ENCODE results near the gene C2CD4C. TPM values are rescaled to one million over a fixed set of nuclear protein-coding genes. Genes with fewer than 3 reads are reported as not detected.
"Not testable (repeated sequence)": the region's sequence is repeated elsewhere in the genome, so short reads cannot be mapped to it uniquely, and the experiment has no call there.

The C2CD4C gene
- total RNA-seq, 1 experiment from 2014 or later: 0.29 TPM

DNA sequence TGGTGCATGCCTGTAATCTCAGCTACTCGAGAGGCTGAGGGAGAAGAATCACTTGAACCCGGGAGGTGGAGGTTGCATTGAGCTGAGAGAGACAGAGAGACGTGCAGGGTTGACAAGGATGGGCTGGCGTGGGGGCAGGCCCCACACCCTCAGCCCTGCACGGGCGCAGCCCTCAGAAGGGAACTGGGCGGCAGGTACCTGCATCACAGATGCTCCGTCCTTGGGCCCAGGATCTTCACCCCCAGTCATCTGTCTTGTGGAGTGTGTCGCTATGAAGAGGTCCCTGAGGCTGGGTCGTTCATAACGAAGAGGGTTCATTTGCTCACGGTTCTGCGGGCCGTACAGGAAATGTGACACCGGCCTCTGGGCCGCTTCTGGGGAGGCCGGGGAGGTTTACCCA is 20.3 kb downstream of the C2CD4C start:
- H3K4me1 ChIP-seq (ENCODE audit: insufficient read depth, low read length): no peaks in the 10 kb centered on the region
- intact Hi-C loops (cut with micrococcal nuclease): no loop called here
- H3K27ac ChIP-seq (ENCODE audit: low read length): no peak overlapping the region
- ChIA-PET POLR2A (ENCODE audit: unreplicated experiment) (no interaction called here), CTCF (no interaction called here)
- no peaks in the 10 kb centered on the region for H3F3A ChIP-seq (ENCODE audit: low read length, unreplicated experiment)
- no peaks in the 10 kb centered on the region for H3K9me3 ChIP-seq (ENCODE audit: low read length)
- H3K9ac ChIP-seq (ENCODE audit: low read length): no peak overlapping the region
- no peaks in the 10 kb centered on the region for H3K9me2 ChIP-seq (replicated peaks; ENCODE audit: low read length)
- no peak for TF ChIP-seq EZH2phosphoT487 (IDR thresholded peaks at IDR 0.05; ENCODE audit: borderline replicate concordance, low read length)
- TF ChIP-seq, protein P1, sequence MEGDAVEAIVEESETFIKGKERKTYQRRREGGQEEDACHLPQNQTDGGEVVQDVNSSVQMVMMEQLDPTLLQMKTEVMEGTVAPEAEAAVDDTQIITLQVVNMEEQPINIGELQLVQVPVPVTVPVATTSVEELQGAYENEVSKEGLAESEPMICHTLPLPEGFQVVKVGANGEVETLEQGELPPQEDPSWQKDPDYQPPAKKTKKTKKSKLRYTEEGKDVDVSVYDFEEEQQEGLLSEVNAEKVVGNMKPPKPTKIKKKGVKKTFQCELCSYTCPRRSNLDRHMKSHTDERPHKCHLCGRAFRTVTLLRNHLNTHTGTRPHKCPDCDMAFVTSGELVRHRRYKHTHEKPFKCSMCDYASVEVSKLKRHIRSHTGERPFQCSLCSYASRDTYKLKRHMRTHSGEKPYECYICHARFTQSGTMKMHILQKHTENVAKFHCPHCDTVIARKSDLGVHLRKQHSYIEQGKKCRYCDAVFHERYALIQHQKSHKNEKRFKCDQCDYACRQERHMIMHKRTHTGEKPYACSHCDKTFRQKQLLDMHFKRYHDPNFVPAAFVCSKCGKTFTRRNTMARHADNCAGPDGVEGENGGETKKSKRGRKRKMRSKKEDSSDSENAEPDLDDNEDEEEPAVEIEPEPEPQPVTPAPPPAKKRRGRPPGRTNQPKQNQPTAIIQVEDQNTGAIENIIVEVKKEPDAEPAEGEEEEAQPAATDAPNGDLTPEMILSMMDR (conservative IDR thresholded peaks at IDR 0.05; ENCODE audit: low read depth, low read length): no peak
- no peak for TF ChIP-seq EZH2 (IDR thresholded peaks at IDR 0.05; ENCODE audit: low read length, unreplicated experiment)
- BruUV-seq (replicated peaks): no TSS peak
- H3K36me3 ChIP-seq (ENCODE audit: low read depth, low read length): no peaks in the 10 kb centered on the region
- no peaks in the 10 kb centered on the region for H3K79me2 ChIP-seq (ENCODE audit: low read length)
- ATAC-seq (no peak), DNase-seq (no peak)
- no peaks in the 10 kb centered on the region for H4K20me1 ChIP-seq (ENCODE audit: low read length)
- no peak overlapping the region for H3K4me2 ChIP-seq (ENCODE audit: low read length)
- no peaks in the 10 kb centered on the region for H3K27me3 ChIP-seq (ENCODE audit: low read length)
- no peak overlapping the region for H2AFZ ChIP-seq (ENCODE audit: low read length)
- no peak overlapping the region for H3K4me3 ChIP-seq (ENCODE audit: low read length)

DNA sequence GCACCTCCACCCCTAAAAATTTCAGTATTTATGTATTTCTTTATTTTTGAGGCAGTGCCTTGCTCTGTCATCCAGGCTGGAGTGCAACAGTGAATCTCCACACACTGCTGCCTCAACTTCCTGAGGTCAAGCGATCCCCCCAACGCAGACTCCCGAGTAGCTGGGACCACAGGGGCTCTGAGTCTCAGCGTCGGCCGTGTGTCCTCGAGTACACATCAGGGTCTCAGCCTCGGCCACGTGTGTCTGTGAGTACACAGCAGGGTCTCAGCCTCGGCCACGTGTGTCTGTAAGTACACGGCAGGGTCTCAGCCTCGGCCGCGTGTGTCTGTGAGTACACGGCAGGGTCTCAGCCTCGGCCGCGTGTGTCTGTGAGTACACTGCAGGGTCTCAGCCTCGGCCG is 21.2 kb downstream of the C2CD4C start:
- H3F3A ChIP-seq (ENCODE audit: low read length, unreplicated experiment): no peaks in the 10 kb centered on the region
- H3K79me2 ChIP-seq (ENCODE audit: low read length): no peaks in the 10 kb centered on the region
- intact Hi-C loops (cut with micrococcal nuclease): no loop called here
- ATAC-seq: no peak
- TF ChIP-seq EZH2phosphoT487 (IDR thresholded peaks at IDR 0.05; ENCODE audit: borderline replicate concordance, low read length): no peak
- no peak for TF ChIP-seq EZH2 (IDR thresholded peaks at IDR 0.05; ENCODE audit: low read length, unreplicated experiment)
- TF ChIP-seq, protein P1 (conservative IDR thresholded peaks at IDR 0.05; ENCODE audit: low read depth, low read length): no peak
- no peak for DNase-seq
- no peaks in the 10 kb centered on the region for H3K36me3 ChIP-seq (ENCODE audit: low read depth, low read length)
- CTCF ChIA-PET: no interaction called here
- H3K4me1 ChIP-seq (ENCODE audit: insufficient read depth, low read length): 0 out of 2 replicates have a peak, but pooled peaks cover under 1% of the 10 kb centered on the region
- no peak overlapping the region for H3K4me3 ChIP-seq (ENCODE audit: low read length)
- no peak overlapping the region for H2AFZ ChIP-seq (ENCODE audit: low read length)
- no peaks in the 10 kb centered on the region for H3K9me3 ChIP-seq (ENCODE audit: low read length)
- no peak overlapping the region for H3K27ac ChIP-seq (ENCODE audit: low read length)
- no peaks in the 10 kb centered on the region for H4K20me1 ChIP-seq (ENCODE audit: low read length)
- H3K9ac ChIP-seq (ENCODE audit: low read length): no peak overlapping the region
- no peak overlapping the region for H3K4me2 ChIP-seq (ENCODE audit: low read length)
- no TSS peak for BruUV-seq (replicated peaks)
- H3K27me3 ChIP-seq (ENCODE audit: low read length): no peaks in the 10 kb centered on the region
- no peaks in the 10 kb centered on the region for H3K9me2 ChIP-seq (replicated peaks; ENCODE audit: low read length)
- POLR2A ChIA-PET (ENCODE audit: unreplicated experiment): no interaction called here

DNA sequence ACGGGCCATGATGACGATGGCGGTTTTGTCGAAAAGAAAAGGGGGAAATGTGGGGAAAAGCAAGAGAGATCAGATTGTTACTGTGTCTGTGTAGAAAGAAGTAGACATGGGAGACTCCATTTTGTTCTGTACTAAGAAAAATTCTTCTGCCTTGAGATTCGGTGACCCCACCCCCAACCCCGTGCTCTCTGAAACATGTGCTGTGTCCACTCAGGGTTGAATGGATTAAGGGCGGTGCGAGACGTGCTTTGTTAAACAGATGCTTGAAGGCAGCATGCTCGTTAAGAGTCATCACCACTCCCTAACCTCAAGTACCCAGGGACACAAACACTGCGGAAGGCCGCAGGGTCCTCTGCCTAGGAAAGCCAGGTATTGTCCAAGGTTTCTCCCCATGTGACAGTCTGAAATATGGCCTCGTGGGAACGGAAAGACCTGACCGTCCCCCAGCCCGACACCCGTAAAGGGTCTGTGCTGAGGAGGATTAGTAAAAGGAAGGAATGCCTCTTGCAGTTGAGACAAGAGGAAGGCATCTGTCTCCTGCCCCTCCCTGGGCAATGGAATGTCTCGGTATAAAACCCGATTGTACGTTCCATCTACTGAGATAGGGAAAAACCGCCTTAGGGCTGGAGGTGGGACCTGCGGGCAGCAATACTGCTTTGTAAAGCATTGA is 22.2 kb downstream of the C2CD4C start:
- H3F3A ChIP-seq (ENCODE audit: low read length, unreplicated experiment); H2AFZ ChIP-seq (ENCODE audit: low read length); H3K9me3 ChIP-seq (ENCODE audit: low read length); ATAC-seq; H3K27me3 ChIP-seq (ENCODE audit: low read length); H3K4me2 ChIP-seq (ENCODE audit: low read length); H3K9me2 ChIP-seq (replicated peaks; ENCODE audit: low read length); H3K27ac ChIP-seq (ENCODE audit: low read length); H3K36me3 ChIP-seq (ENCODE audit: low read depth, low read length); H4K20me1 ChIP-seq (ENCODE audit: low read length); BruUV-seq (replicated peaks); CTCF ChIA-PET; POLR2A ChIA-PET (ENCODE audit: unreplicated experiment); DNase-seq; H3K9ac ChIP-seq (ENCODE audit: low read length); H3K4me3 ChIP-seq (ENCODE audit: low read length); H3K4me1 ChIP-seq (ENCODE audit: insufficient read depth, low read length); H3K79me2 ChIP-seq (ENCODE audit: low read length); intact Hi-C loops (cut with micrococcal nuclease): not testable (repeated sequence)

DNA sequence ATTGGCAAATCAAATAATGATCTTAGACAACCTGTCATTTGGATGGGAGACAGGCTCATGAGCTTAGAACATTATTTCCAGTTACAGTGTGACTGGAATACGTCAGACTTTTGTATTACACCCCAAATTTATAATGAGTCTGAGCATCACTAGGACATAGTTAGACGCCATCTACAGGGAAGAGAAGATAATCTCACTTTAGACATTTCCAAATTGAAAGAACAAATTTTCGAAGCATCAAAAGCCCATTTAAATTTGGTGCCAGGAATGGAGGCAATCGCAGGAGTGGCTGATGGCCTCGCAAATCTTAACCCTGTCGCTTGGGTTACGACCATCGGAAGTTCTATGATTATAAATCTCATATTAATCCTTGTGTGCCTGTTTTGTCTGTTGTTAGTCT is 22.8 kb downstream of the C2CD4C start:
- H3K9me2 ChIP-seq (replicated peaks; ENCODE audit: low read length); H3K27me3 ChIP-seq (ENCODE audit: low read length); H3K9ac ChIP-seq (ENCODE audit: low read length); DNase-seq; H3K36me3 ChIP-seq (ENCODE audit: low read depth, low read length); H3K9me3 ChIP-seq (ENCODE audit: low read length); H3K27ac ChIP-seq (ENCODE audit: low read length); H3K4me1 ChIP-seq (ENCODE audit: insufficient read depth, low read length); BruUV-seq (replicated peaks); H3K79me2 ChIP-seq (ENCODE audit: low read length); H3K4me2 ChIP-seq (ENCODE audit: low read length); H2AFZ ChIP-seq (ENCODE audit: low read length); H3F3A ChIP-seq (ENCODE audit: low read length, unreplicated experiment); intact Hi-C loops (cut with micrococcal nuclease); H3K4me3 ChIP-seq (ENCODE audit: low read length); H4K20me1 ChIP-seq (ENCODE audit: low read length); ATAC-seq; POLR2A ChIA-PET (ENCODE audit: unreplicated experiment); CTCF ChIA-PET: not testable (repeated sequence)
